ENCODE data around the gene FBXL17. TPM values are rescaled to one million over a fixed set of nuclear protein-coding genes. Genes with fewer than 3 reads are reported as not detected.
A peak's percentile ranks its signal among the peaks of the same experiment; 100 is the strongest.

Gene FBXL17
- total RNA-seq, 1 donor from 2014 or later: 12.7 TPM

- Mint-ChIP-seq H3K36me3 (ENCODE audit: low read depth, unreplicated experiment) (no peaks in the 10 kb centered on the region), H3K4me3 (ENCODE audit: unreplicated experiment) (no peak overlapping the region), H3K4me1 (ENCODE audit: low read depth, unreplicated experiment) (no peaks in the 10 kb centered on the region), H3K9me3 (ENCODE audit: unreplicated experiment) (no peaks in the 10 kb centered on the region), H3K27ac (ENCODE audit: unreplicated experiment) (no peak overlapping the region), H3K27me3 (ENCODE audit: low read depth, unreplicated experiment) (no peaks in the 10 kb centered on the region)
- no peak overlapping the region for H3K9ac ChIP-seq (ENCODE audit: low read length)
- FAIRE-seq (peak; percentile 39), DNase-seq (ENCODE audit: low read depth) (peak; percentile 24)
- H3K27ac ChIP-seq (ENCODE audit: low read depth, low read length): no peak overlapping the region
- no peaks in the 10 kb centered on the region for H3K4me1 ChIP-seq (ENCODE audit: insufficient read depth, low read length)
- H4K20me1 ChIP-seq (ENCODE audit: insufficient read depth, low read length): no peaks in the 10 kb centered on the region
- no peaks in the 10 kb centered on the region for H3K9me3 ChIP-seq (ENCODE audit: insufficient read depth, low read depth, low read length)
- H3K79me2 ChIP-seq (ENCODE audit: insufficient read depth, low read length): no peaks in the 10 kb centered on the region
- no peak for TF ChIP-seq EZH2 (IDR thresholded peaks at IDR 0.05; ENCODE audit: insufficient read depth, low read length)
- peak; percentile 30 for TF ChIP-seq CTCF (IDR thresholded peaks at IDR 0.05; ENCODE audit: insufficient read depth, low read depth, low read length)
- H3K4me2 ChIP-seq (ENCODE audit: low read length): no peak overlapping the region
- no peaks in the 10 kb centered on the region for H3K27me3 ChIP-seq (ENCODE audit: insufficient read depth, low read length)
- no peak overlapping the region for H3K4me3 ChIP-seq (ENCODE audit: insufficient read depth, low read depth, low read length)
- no peaks in the 10 kb centered on the region for H3K36me3 ChIP-seq (ENCODE audit: insufficient read depth, low read length)
- H2AFZ ChIP-seq (ENCODE audit: low read depth, low read length): no peak overlapping the region
These were observed 36.2 kb downstream of the FBXL17 start for GRCh38 chr5:108345541-108346171.

DNA sequence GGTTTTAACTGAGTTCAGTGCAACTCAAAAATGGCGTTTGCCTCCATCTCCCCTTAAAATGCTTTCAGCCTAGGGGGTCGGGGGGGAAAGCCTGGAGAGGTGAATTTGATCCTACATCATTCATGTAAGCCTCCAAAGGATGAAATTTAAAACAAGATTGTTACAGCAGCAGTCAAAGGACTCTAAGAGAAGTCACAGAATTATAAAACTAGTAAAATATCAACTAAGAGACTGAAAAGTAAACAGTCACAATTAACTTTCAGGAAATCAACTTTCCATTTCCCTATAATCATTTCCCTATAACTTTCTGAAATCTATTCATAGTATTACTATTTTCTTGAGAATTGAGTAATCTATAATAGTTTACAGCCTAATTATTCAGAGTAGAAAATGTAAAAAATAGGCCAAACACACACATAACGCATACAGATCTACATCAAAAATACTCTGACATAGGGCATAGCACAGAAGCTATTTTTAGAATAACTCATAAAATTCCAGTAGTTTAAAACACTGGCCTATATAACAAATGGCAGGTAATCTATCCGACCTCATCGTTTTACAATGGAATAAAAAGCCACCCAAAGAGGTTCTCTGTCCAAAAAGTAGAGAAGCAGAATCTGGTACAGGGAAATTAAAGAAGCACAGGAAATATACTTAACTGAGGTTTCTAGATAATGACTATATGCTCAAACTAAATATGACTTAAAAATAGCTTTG, 37.6 kb downstream of the FBXL17 start:
- Histone ChIP-seq H3K4me3 (ENCODE audit: insufficient read depth, low read depth, low read length) (no peak overlapping the region), H3K9ac (ENCODE audit: low read length) (no peak overlapping the region), H3K27me3 (ENCODE audit: insufficient read depth, low read length) (no peaks in the 10 kb centered on the region), H3K27ac (ENCODE audit: low read depth, low read length) (no peak overlapping the region), H2AFZ (ENCODE audit: low read depth, low read length) (no peak overlapping the region), H3K9me3 (ENCODE audit: insufficient read depth, low read depth, low read length) (no peaks in the 10 kb centered on the region), H3K79me2 (ENCODE audit: insufficient read depth, low read length) (no peaks in the 10 kb centered on the region), H4K20me1 (ENCODE audit: insufficient read depth, low read length) (no peaks in the 10 kb centered on the region), H3K4me2 (ENCODE audit: low read length) (no peak overlapping the region), H3K4me1 (ENCODE audit: insufficient read depth, low read length) (no peaks in the 10 kb centered on the region), H3K36me3 (ENCODE audit: insufficient read depth, low read length) (no peaks in the 10 kb centered on the region)
- DNase-seq (ENCODE audit: low read depth) (no peak), FAIRE-seq (no peak)
- H3K4me1 Mint-ChIP-seq (ENCODE audit: low read depth, unreplicated experiment): no peaks in the 10 kb centered on the region
- H3K36me3 Mint-ChIP-seq (ENCODE audit: low read depth, unreplicated experiment): no peaks in the 10 kb centered on the region
- no peaks in the 10 kb centered on the region for H3K27me3 Mint-ChIP-seq (ENCODE audit: low read depth, unreplicated experiment)
- H3K9me3 Mint-ChIP-seq (ENCODE audit: unreplicated experiment): no peaks in the 10 kb centered on the region
- H3K27ac Mint-ChIP-seq (ENCODE audit: unreplicated experiment): no peak overlapping the region
- no peak overlapping the region for H3K4me3 Mint-ChIP-seq (ENCODE audit: unreplicated experiment)
- TF ChIP-seq EZH2 (IDR thresholded peaks at IDR 0.05; ENCODE audit: insufficient read depth, low read length) (no peak), CTCF (IDR thresholded peaks at IDR 0.05; ENCODE audit: insufficient read depth, low read depth, low read length) (no peak)

GRCh38 chr5:108341866-108342265, 40.0 kb downstream of the FBXL17 start:
- Mint-ChIP-seq H3K9me3 (ENCODE audit: unreplicated experiment) (no peaks in the 10 kb centered on the region), H3K27ac (ENCODE audit: unreplicated experiment) (no peak overlapping the region), H3K36me3 (ENCODE audit: low read depth, unreplicated experiment) (no peaks in the 10 kb centered on the region), H3K27me3 (ENCODE audit: low read depth, unreplicated experiment) (no peaks in the 10 kb centered on the region), H3K4me3 (ENCODE audit: unreplicated experiment) (no peak overlapping the region), H3K4me1 (ENCODE audit: low read depth, unreplicated experiment) (no peaks in the 10 kb centered on the region)
- H3K9ac ChIP-seq (ENCODE audit: low read length): no peak overlapping the region
- no peaks in the 10 kb centered on the region for H3K27me3 ChIP-seq (ENCODE audit: insufficient read depth, low read length)
- no peaks in the 10 kb centered on the region for H3K36me3 ChIP-seq (ENCODE audit: insufficient read depth, low read length)
- TF ChIP-seq EZH2 (IDR thresholded peaks at IDR 0.05; ENCODE audit: insufficient read depth, low read length) (no peak), CTCF (IDR thresholded peaks at IDR 0.05; ENCODE audit: insufficient read depth, low read depth, low read length) (no peak)
- DNase-seq (ENCODE audit: low read depth) (no peak), FAIRE-seq (no peak)
- no peaks in the 10 kb centered on the region for H4K20me1 ChIP-seq (ENCODE audit: insufficient read depth, low read length)
- H3K79me2 ChIP-seq (ENCODE audit: insufficient read depth, low read length): no peaks in the 10 kb centered on the region
- H2AFZ ChIP-seq (ENCODE audit: low read depth, low read length): no peak overlapping the region
- no peak overlapping the region for H3K4me2 ChIP-seq (ENCODE audit: low read length)
- H3K4me3 ChIP-seq (ENCODE audit: insufficient read depth, low read depth, low read length): no peak overlapping the region
- H3K27ac ChIP-seq (ENCODE audit: low read depth, low read length): no peak overlapping the region
- H3K4me1 ChIP-seq (ENCODE audit: insufficient read depth, low read length): no peaks in the 10 kb centered on the region
- H3K9me3 ChIP-seq (ENCODE audit: insufficient read depth, low read depth, low read length): no peaks in the 10 kb centered on the region
